ENCODE results near the gene UGT1A5. TPM values are rescaled to one million over a fixed set of nuclear protein-coding genes. Genes with fewer than 3 reads are reported as not detected.

The UGT1A5 gene
- total RNA-seq, 1 donor = not detected

DNA sequence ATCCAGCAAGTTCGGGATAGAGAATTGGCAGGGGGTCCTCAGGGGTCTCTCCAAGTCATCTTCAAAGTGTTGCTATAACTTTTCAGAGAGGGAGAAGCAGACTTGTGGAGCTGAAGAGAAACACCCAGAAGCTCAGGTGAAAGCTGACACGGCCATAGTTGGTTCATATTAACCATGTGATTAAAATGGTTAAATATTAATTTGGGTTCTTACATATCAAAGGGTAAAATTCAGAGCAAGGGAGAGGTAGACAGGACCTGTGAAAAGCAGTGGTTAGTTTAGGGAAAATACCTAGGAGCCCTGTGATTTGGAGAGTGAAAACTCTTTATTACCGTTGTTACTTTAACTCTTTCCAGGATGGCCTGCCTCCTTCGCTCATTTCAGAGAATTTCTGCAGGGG lies 20.1 kb upstream of the UGT1A5 start, which contains the start of gene UGT1A6:
UGT1A6 (plus strand) TSS at position 243 of the 400 bp plus-strand sequence; CDS start at position 358, 115 bp downstream.
- H3K9me3 ChIP-seq (ENCODE audit: low read depth, low read length) = no peaks in the 10 kb centered on the region
- DNase-seq (ENCODE audit: insufficient read length, low spot score, missing footprints) = no peak
- H3K4me3 ChIP-seq (ENCODE audit: insufficient read depth, low read length) = no peak within 1 kb of the TSS
- TF ChIP-seq, protein P1, sequence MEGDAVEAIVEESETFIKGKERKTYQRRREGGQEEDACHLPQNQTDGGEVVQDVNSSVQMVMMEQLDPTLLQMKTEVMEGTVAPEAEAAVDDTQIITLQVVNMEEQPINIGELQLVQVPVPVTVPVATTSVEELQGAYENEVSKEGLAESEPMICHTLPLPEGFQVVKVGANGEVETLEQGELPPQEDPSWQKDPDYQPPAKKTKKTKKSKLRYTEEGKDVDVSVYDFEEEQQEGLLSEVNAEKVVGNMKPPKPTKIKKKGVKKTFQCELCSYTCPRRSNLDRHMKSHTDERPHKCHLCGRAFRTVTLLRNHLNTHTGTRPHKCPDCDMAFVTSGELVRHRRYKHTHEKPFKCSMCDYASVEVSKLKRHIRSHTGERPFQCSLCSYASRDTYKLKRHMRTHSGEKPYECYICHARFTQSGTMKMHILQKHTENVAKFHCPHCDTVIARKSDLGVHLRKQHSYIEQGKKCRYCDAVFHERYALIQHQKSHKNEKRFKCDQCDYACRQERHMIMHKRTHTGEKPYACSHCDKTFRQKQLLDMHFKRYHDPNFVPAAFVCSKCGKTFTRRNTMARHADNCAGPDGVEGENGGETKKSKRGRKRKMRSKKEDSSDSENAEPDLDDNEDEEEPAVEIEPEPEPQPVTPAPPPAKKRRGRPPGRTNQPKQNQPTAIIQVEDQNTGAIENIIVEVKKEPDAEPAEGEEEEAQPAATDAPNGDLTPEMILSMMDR (IDR thresholded peaks at IDR 0.05; ENCODE audit: extremely low read depth, low read depth, low read length) = no peak
- no peak within 1 kb of the TSS for H2AFZ ChIP-seq (ENCODE audit: low read length)
- no peaks in the 10 kb centered on the region for H3K79me2 ChIP-seq (ENCODE audit: insufficient read depth, low read length)
- no peaks in the 10 kb centered on the region for H4K20me1 ChIP-seq (ENCODE audit: insufficient read depth, low read length)
- H3K4me1 ChIP-seq (ENCODE audit: insufficient read depth, low read length) = peaks cover 6% of the 10 kb centered on the region
- H3K27ac ChIP-seq (ENCODE audit: low read depth, low read length) = no peak within 1 kb of the TSS
- no peak within 1 kb of the TSS for H3K4me2 ChIP-seq (ENCODE audit: insufficient read depth, low read length)
- H3K36me3 ChIP-seq (ENCODE audit: insufficient read depth, low read length) = no peaks in the 10 kb centered on the region
- peaks cover 8% of the 10 kb centered on the region for H3K27me3 ChIP-seq (ENCODE audit: insufficient read depth, low read length)

DNA sequence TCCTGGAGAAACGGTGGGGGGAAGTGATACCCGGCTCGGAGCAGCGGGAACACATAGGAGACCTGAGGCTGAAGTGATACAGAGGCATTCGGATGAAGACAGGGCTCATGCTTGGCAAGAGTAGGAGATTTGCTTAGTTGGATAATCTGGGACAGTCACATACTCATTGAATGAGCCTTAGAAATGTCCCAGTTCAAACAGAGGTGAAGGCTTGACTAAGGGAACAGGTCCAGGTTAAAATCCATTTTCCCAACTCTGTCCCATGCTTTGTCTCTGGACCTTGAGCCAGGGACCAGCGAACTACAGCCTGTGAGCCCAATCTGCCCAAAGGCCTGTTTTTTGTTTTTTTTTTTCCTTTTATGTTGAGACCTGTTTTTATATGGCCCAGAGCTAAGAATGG lies 18.7 kb upstream of the UGT1A5 start:
- no peak overlapping the region for H2AFZ ChIP-seq (ENCODE audit: low read length)
- peaks cover 8% of the 10 kb centered on the region for H3K27me3 ChIP-seq (ENCODE audit: insufficient read depth, low read length)
- peaks cover 6% of the 10 kb centered on the region for H3K4me1 ChIP-seq (ENCODE audit: insufficient read depth, low read length)
- TF ChIP-seq, protein P1 (IDR thresholded peaks at IDR 0.05; ENCODE audit: extremely low read depth, low read depth, low read length) = no peak
- no peaks in the 10 kb centered on the region for H3K79me2 ChIP-seq (ENCODE audit: insufficient read depth, low read length)
- no peak for DNase-seq (ENCODE audit: insufficient read length, low spot score, missing footprints)
- no peak overlapping the region for H3K27ac ChIP-seq (ENCODE audit: low read depth, low read length)
- H4K20me1 ChIP-seq (ENCODE audit: insufficient read depth, low read length) = no peaks in the 10 kb centered on the region
- H3K4me3 ChIP-seq (ENCODE audit: insufficient read depth, low read length) = no peak overlapping the region
- no peaks in the 10 kb centered on the region for H3K36me3 ChIP-seq (ENCODE audit: insufficient read depth, low read length)
- H3K4me2 ChIP-seq (ENCODE audit: insufficient read depth, low read length) = no peak overlapping the region
- no peaks in the 10 kb centered on the region for H3K9me3 ChIP-seq (ENCODE audit: low read depth, low read length)

DNA sequence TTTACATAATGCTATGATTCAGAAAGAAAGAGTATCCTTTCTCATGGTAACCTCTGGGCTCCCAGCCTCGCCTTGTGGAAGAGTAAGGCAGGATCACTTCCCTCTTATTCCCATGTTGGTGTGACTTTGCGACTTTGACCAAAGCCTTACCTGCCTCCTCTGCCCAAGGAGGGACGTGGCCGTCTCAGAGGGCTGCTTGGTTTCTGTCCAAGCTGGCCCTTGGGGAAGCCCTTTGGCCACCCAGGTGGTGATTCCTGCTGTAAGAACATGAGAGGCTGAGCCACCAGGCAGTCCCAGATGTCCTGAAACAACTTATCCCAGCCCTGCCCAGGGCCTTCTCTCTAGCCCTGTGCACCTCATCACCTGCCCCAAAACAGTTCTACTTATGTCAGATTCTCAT lies 14.0 kb upstream of the UGT1A5 start:
- TF ChIP-seq, protein P1 (IDR thresholded peaks at IDR 0.05; ENCODE audit: extremely low read depth, low read depth, low read length) = no peak

DNA sequence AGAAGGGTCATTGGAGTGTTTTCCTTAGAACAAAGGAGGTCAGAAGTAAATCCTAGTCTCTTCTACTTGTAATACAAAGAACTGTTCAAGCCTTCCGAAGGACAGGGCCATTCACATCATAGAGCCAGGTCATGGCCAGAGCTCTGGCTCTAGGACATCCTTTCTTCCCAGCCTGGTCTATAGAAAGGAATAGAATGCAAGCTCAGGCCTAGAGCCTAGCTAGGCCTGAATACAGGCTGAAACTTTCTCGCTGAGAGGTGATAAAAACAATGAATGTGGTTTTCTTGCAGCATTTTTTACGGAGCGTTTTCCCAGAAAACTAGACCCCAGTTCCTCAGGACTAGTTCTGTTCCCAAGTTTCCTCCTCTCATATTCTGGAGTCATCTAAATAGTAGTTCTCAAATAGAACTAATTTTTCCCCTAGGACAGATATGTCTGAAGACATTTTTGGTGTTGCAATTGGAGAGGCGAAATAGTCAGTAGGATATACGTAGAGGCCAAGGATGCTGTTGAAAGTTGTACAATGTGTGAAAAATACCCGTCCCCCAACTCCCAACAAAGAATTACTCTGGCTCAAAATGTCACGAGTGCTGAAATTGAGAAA lies 13.2 kb upstream of the UGT1A5 start:
- Histone ChIP-seq H2AFZ (ENCODE audit: low read length) (peak overlapping the region; percentile 4), H3K79me2 (ENCODE audit: insufficient read depth, low read length) (no peaks in the 10 kb centered on the region), H4K20me1 (ENCODE audit: insufficient read depth, low read length) (no peaks in the 10 kb centered on the region), H3K4me3 (ENCODE audit: insufficient read depth, low read length) (no peak overlapping the region), H3K27ac (ENCODE audit: low read depth, low read length) (peak overlapping the region; percentile 86), H3K9me3 (ENCODE audit: low read depth, low read length) (no peaks in the 10 kb centered on the region), H3K27me3 (ENCODE audit: insufficient read depth, low read length) (no peaks in the 10 kb centered on the region), H3K36me3 (ENCODE audit: insufficient read depth, low read length) (no peaks in the 10 kb centered on the region), H3K4me2 (ENCODE audit: insufficient read depth, low read length) (no peak overlapping the region), H3K4me1 (ENCODE audit: insufficient read depth, low read length) (peaks cover 8% of the 10 kb centered on the region)
- TF ChIP-seq, protein P1 (IDR thresholded peaks at IDR 0.05; ENCODE audit: extremely low read depth, low read depth, low read length) = no peak
- DNase-seq (ENCODE audit: insufficient read length, low spot score, missing footprints) = no peak

More for the DNA sequence above, 14.0 kb upstream of the UGT1A5 start:
- no peak overlapping the region for H3K4me3 ChIP-seq (ENCODE audit: insufficient read depth, low read length)
- H3K27me3 ChIP-seq (ENCODE audit: insufficient read depth, low read length) = no peaks in the 10 kb centered on the region
- H3K79me2 ChIP-seq (ENCODE audit: insufficient read depth, low read length) = no peaks in the 10 kb centered on the region
- H3K4me2 ChIP-seq (ENCODE audit: insufficient read depth, low read length) = no peak overlapping the region
- H3K36me3 ChIP-seq (ENCODE audit: insufficient read depth, low read length) = no peaks in the 10 kb centered on the region
- no peaks in the 10 kb centered on the region for H3K9me3 ChIP-seq (ENCODE audit: low read depth, low read length)
- peaks cover 8% of the 10 kb centered on the region for H3K4me1 ChIP-seq (ENCODE audit: insufficient read depth, low read length)
- no peaks in the 10 kb centered on the region for H4K20me1 ChIP-seq (ENCODE audit: insufficient read depth, low read length)
- H2AFZ ChIP-seq (ENCODE audit: low read length) = no peak overlapping the region
- DNase-seq (ENCODE audit: insufficient read length, low spot score, missing footprints) = no peak
- H3K27ac ChIP-seq (ENCODE audit: low read depth, low read length) = no peak overlapping the region
